ENCODE data around the gene SPEF1. TPM values are rescaled to one million over a fixed set of nuclear protein-coding genes. Genes with fewer than 3 reads are reported as not detected.

SPEF1 gene
- total and polyA plus RNA-seq, 12 donors: 0.07 to 0.47 (median 0.23) TPM; not detected in 4

GRCh38 chr20:3785240-3786125 is 4.2 kb upstream of the SPEF1 start:
- peak overlapping the region; percentile 61 to 89 (median 84) for H3K27ac ChIP-seq
- H3K4me3 ChIP-seq: peak overlapping the region; percentile 47 to 90 (median 70)
- DNase-seq: peak in 1 of 2 donors; percentile 19
- no peaks in the 10 kb centered on the region for H3K27me3 ChIP-seq
- ATAC-seq: peak in 4 of 8 donors; percentile 9 to 36 (median 12)
- intact Hi-C loops (cut with DNase I): loop anchor here in 9 of 10 donors (1.0 to 10.0 kb wide), 8 partner anchors 33 to 299 kb away; partner anchors contain the start of gene AP5S1 (in 7 of the 9)
- TF ChIP-seq CTCF (IDR thresholded peaks at IDR 0.05): no peak
- H3K36me3 ChIP-seq: peaks cover 0 to 16% (median 0%) of the 10 kb centered on the region in 9 donors
- no peaks in the 10 kb centered on the region for H3K9me3 ChIP-seq
- 27 to 29% methylated on average over 69 to 79 of the region's 79 CpGs for WGBS, 2 donors
- H3K4me1 ChIP-seq: peaks cover 24 to 53% (median 40%) of the 10 kb centered on the region in 9 donors

GRCh38 chr20:3784863-3785239 is 3.6 kb upstream of the SPEF1 start:
- Histone ChIP-seq H3K4me1 (peaks cover 24 to 53% (median 40%) of the 10 kb centered on the region in 9 donors), H3K27ac (peak overlapping the region in 3 of 10 donors; percentile 76 to 89 (median 87)), H3K27me3 (no peaks in the 10 kb centered on the region), H3K4me3 (peak overlapping the region in 9 of 10 donors; percentile 52 to 90 (median 70)), H3K36me3 (peaks cover 0 to 16% (median 0%) of the 10 kb centered on the region in 9 donors), H3K9me3 (no peaks in the 10 kb centered on the region)
- DNase-seq (no peak), ATAC-seq (no peak)
- intact Hi-C loops (cut with DNase I): loop anchor here in 6 of 10 donors (5.0 to 10.0 kb wide), 4 partner anchors 37 to 300 kb away; partner anchors contain the start of gene AP5S1 (in 3 of the 6)
- WGBS, 2 donors: 74 to 77% methylated on average over 6 of the region's 6 CpGs
- TF ChIP-seq CTCF (IDR thresholded peaks at IDR 0.05): no peak

DNA sequence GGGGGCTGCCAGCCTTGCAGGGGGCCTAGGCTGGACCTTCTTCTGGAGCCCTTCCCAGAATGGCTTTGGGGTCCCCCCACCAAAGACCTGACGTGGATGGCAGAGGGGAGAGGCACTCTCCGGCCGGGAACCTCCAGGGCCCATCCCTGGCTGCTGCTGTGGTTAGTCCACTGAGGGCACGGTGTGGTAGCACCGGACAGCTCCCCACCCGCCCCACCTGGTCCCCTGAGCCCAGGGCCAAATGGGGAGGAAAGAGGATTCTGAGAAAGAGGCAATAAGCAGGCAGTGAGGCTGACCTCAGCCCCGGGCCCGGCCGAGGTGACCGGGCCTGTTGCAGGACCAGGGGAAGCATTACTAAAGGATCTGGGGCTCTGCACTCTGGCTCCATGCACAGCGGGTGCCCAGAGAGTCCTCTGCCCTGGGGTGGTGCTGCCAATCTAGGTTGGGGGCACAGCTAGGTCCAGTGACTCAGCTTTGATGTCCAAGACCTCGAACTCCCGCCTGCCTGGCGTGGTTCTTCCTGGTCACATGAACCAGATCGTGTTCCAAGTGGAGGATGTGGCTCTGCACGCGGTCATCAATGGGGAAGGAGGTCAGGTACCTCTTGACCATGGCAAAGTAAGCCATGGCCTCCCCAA is 3.1 kb upstream of the SPEF1 start:
- ATAC-seq (no peak), DNase-seq (peak in 1 of 2 donors; percentile 5)
- peaks cover 24 to 53% (median 40%) of the 10 kb centered on the region in 9 donors for H3K4me1 ChIP-seq
- no peaks in the 10 kb centered on the region for H3K9me3 ChIP-seq
- intact Hi-C loops (cut with DNase I): loop anchor here in 3 of 10 donors (5.0 to 10.0 kb wide), 3 partner anchors 38 to 300 kb away; partner anchors contain the start of gene AP5S1 (in 1 of the 3)
- 75 to 76% methylated on average over 17 of the region's 17 CpGs for WGBS, 2 donors
- peak overlapping the region in 4 of 10 donors; percentile 10 to 89 (median 49) for H3K27ac ChIP-seq
- peaks cover 0 to 2% (median 0%) of the 10 kb centered on the region in 7 donors for H3K27me3 ChIP-seq
- H3K4me3 ChIP-seq: peak overlapping the region in 5 of 10 donors; percentile 5 to 90 (median 68)
- peaks cover 0 to 16% (median 0%) of the 10 kb centered on the region in 9 donors for H3K36me3 ChIP-seq
- no peak for TF ChIP-seq CTCF (IDR thresholded peaks at IDR 0.05)

Measured in heart right ventricle (tissue), 16 donors.